GM19395 (cell line): ENCODE data around the gene SLC1A7.

Source experiments
- ATAC-seq: cut with Tn5 transposase; IDR thresholded peaks from one replicate; pipeline ENCODE4 v1.9.1; 2021; ENCODE audit warnings: mild to moderate bottlenecking, moderate library complexity; ENCODE audit not compliant: unreplicated experiment

SLC1A7 gene

DNA sequence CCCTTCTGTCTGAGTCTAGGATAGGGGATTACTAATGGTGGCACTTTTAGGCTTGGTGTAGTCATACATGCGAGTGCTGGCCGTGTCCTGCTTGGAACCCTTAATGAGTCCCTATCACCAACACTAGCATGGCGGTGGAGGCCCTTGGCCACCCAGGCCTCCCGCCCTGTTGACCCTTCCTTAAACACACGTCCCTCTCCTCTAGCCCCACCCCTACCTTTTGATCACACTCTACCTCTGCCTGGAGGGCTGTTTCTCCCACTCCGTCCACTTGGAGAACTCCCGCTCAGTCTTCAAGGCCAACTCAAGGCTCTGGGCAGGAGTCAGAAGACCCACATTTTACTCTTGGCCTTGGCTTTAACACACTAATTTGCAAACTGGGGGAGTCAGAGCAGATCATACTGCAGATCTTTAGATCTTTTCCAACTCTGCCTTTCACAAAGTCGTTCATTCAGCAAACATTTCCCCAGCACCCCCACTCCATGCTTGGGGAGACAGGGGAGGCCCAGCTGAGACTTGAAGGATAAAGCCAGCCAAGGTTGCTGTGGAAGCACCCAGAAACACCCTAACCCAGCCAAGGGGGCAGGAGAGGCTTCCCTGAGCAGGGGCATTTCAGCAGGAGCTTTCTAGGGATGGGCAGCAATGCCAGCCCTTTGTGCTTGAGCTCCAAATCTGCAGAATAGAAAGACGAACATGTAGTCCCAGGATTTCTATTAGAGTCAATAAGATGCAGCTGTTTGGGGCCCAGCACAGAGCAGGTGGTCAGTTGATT lies 78.5 kb downstream of the SLC1A7 start:
- ATAC-seq = no peak

DNA sequence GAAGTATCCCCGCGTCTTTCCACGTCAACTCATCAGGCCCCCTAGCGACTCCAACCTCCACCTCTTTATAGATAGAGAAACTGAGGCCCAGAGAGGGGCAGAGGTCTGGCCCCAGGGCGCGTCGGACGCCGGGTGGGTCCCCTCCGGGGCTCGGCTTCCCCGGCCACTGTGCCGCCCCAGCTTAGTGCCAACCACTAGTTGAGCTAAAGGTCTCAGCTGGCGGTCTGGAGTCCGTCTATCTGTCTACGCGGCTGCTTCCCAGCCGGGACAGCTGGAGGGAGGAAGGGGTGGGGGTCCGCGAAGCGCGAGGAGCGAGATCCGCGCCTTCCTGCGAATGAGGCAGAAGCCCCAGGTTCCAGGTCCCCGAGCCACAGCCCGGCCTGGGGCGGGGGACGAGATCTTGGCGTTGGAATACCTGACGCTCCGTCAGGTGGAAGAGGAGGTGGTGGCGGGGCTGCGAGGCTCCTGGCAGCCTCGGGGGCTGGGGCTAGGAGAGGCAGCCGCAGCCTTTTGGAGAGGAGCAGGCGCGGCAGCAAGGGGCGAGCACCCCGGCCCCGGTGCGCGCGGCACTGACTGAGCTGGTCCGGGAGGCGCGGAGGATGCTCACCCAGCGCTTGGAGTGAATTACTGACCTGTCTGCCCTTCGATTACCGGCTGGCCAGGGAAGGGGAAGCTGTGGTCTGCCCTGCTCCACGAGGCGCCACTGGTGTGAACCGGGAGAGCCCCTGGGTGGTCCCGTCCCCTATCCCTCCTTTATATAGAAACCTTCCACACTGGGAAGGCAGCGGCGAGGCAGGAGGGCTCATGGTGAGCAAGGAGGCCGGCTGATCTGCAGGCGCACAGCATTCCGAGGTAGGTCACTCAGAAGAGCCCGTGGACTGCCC lies 79.5 kb downstream of the SLC1A7 start:
- ATAC-seq = no peak

DNA sequence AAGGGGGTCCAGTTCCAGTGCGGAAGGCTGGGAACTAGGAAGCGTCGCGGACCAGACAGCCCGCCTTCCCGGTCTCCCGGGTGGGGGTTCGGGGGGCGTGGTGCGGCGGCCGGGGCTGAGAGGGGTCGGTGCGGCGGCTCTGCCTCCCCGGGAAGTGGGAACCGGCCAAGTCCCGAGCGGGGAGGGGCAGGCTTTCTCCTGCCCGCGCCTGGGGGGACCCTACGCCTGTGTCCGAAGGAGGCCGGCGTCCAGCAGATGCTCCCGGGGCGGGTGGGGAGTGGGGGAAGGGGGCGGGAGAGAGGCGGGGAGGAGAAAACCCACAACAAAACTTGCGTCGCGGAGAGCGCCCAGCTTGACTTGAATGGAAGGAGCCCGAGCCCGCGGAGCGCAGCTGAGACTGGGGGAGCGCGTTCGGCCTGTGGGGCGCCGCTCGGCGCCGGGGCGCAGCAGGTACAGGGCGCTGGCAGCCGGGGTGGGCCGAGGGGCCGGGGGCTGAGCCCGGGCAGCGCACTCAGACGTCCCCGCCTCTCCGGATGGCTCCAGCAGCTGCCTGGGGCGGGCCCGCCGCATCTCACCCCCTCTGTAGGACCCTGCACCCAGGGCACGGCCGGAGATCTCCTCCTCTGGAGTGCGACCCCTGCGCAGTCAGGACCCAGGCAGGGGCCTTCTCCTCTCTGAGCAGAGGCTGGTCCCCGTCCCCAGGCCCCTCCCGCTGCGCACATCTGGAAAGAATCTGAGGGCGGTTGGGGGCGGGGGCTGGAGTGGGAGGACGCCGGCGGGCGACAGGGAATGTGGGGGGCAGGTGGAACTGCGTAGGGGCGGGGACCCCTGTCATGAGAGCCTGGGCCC lies 80.4 kb downstream of the SLC1A7 start, which contains the start of gene PODN:
Gene PODN, plus strand, starts transcription at position 355 of the 849 bp plus-strand sequence. CDS start 7,643 bp downstream, outside the sequence.
- ATAC-seq = no peak

DNA sequence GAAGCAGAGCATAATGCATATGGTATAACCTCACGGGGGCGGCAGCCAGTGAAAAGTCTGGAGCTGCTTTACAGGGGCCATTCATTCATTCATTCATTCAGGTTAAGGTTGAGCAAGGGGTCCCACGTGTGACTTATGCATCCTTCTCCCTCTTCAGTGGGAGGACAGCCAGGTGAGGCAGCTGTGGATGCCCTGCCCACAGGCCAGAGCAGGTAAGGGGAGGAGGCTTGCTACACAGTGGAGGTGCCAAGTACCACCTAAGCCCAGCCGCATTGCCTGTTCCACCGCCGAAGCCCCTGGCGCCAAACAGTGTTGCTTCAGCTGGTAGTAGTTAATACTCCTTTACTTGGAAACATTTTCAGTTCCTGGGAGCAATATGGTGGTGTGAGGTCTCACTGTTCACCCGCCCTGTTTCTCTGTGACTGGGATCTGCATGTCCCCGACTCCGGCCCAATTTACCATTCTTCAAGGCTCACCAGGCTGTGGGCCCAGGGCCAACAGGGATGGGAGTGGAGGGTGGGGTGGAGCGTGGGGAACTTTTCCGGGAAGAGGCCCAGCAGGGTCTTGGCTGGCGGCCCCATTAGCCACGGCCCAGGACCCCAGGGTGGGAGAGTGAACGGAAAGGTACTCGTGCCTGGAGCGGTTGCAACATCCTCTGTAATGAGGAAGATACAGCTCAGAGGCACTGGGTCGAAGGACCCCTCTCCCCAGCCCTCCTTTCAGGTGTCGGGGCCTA lies 81.1 kb downstream of the SLC1A7 start:
- no peak for ATAC-seq

DNA sequence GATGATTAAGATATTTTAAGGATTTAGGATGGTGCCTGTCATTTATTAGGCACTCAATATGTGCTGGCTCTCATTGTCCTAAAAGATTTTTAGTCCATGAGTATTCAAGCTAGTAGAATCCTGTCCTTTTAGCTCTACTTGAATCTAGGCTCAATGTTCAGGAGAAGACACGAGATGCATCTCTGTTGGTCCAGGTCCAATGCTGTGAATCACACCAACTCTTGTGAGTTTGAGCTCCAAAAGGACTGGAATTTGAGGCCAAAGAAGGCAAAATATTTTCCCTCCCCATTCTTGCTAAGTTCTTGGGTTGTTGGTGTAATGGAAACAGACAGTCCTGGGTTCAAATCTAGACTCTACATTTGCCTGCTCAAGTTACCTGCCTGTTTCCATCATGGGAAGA lies 81.9 kb downstream of the SLC1A7 start:
- no peak for ATAC-seq

DNA sequence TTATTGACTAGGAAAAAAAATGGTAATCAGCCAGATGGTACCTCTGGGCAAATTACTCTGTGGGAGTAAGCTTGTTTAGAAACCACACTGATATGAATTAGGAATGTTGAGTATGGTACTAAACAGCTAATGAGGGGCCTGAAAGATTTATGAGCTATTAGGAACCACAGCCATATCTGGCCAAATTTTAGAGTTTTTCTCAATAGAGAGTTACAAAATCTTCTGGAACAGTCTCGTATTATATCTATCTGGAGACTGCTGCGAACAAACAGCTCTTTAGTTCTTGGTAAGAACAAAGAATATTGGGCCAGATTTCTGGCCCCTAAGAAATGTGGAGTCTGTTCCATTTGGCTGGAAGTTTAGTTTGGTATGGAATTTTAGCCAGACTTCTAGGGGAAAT lies 85.3 kb downstream of the SLC1A7 start:
- ATAC-seq = no peak

- no peak for ATAC-seq
These were observed 90.8 kb downstream of the SLC1A7 start for GRCh38 chr1:53051676-53052075.

- no peak for ATAC-seq
These were observed 92.1 kb downstream of the SLC1A7 start for GRCh38 chr1:53050310-53050709.

- no peak for ATAC-seq
These were observed 92.9 kb downstream of the SLC1A7 start for GRCh38 chr1:53049574-53049967.

DNA sequence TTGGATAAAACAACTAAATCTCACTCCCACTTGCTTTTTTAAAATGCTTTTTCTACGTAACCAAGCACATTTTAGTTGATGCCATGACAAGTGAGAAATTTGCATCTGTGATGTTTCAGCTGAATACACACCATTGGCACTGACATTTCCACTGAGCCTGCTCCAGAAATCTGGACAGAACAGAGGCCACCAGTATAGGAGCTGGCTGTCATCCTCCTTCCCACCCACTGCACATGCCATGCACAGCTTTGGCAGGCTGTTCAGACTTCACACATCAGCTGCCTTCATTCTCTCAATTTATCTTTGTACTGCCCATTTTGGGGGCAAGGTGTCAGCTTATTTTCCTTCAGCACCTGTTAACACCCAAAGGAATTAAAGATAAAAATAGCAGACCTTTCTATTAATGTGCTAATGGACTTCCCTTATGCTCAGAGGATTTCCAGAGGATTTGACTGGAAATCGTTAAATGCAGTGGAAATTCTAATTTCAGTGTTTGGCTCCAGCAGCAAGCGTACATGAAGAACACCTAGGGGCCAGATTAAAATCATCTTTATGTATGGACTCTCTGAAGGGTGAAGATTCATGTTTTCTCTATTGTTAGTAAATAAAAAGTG lies 93.4 kb downstream of the SLC1A7 start:
- no peak for ATAC-seq

- no peak for ATAC-seq
These were observed 94.4 kb downstream of the SLC1A7 start for GRCh38 chr1:53047737-53048736.

- no peak for ATAC-seq
These were observed 95.5 kb downstream of the SLC1A7 start for GRCh38 chr1:53046930-53047329.

- no peak for ATAC-seq
These were observed 97.5 kb downstream of the SLC1A7 start for GRCh38 chr1:53044926-53045325.

DNA sequence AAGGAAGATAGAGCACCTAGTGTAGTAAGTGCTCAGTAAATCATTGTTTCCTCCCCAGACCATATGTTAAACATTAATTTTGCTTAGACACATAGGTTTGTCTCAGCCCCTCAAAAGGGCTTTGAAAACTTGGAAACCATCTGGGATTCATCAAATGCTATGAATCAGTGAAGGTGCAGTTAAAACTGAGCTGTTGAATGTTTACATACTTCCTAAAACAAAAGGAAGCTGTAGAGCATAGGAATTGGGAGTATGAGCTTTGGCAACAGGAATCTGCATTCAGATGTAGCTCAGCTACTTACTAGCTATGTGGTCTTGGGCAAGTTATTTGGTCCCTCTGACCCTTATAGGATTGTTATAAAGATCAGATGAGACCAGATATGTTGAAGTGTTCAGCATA lies 99.2 kb downstream of the SLC1A7 start:
- no peak for ATAC-seq

DNA sequence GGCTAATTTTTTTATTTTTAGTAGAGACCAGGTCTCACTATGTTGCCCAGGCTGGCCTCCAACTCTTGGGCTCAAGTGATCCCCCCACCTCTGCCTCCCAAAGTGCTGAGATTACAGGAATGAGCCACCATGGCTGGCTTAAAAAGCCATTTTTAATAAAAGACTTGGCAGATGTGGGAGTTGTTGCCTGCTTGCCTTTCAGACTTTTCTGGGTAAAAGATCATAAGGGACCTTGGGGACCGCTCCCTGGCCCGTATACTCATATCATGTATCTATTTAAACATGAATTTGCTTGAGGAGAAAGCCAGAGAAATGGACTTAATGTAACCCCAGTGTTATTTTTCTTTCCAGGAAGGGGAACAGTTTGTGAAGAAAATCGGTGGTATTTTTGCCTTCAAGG lies 103.9 kb downstream of the SLC1A7 start:
- no peak for ATAC-seq
